ENCODE measurements around the gene ZNF467. TPM values are rescaled to one million over a fixed set of nuclear protein-coding genes. Genes with fewer than 3 reads are reported as not detected.

Gene ZNF467
- total RNA-seq, 2 donors from 2014 or later = 0.42 TPM; not detected in 1

DNA sequence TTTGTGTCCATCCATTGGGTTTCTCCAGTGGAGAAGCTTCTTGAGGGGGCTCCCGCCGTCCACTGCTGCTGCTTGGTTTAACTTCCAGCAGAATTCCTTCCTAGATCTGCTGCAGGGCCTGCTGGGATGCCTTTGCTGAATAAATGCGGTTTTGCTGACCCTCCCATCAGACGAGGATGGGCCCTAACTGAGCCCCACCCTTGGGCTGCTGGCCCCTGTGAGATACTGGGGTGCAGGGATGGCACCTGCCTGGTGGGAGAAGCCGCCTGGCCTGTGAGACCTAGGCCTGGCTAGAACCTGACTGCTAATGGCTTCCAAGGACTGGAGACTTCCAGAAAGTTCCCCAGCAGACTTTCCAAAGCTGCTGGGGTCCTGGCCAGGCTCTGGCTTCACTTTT, 43.8 kb downstream of the ZNF467 start:
- no peaks in the 10 kb centered on the region for H3K4me1 Mint-ChIP-seq
- H3K27ac Mint-ChIP-seq = no peak overlapping the region
- no peak overlapping the region for H3K4me3 Mint-ChIP-seq
- H3K9me3 Mint-ChIP-seq = no peaks in the 10 kb centered on the region
- no peaks in the 10 kb centered on the region for H3K27me3 Mint-ChIP-seq
- no peak for ATAC-seq (replicated peaks)
- peaks cover 61% of the 10 kb centered on the region for H3K36me3 Mint-ChIP-seq (ENCODE audit: low read depth)

- H3K27me3 Mint-ChIP-seq = no peaks in the 10 kb centered on the region
- H3K4me1 Mint-ChIP-seq = no peaks in the 10 kb centered on the region
- no peak for ATAC-seq (replicated peaks)
- H3K4me3 Mint-ChIP-seq = no peak overlapping the region
- no peaks in the 10 kb centered on the region for H3K9me3 Mint-ChIP-seq
- peaks cover 63% of the 10 kb centered on the region for H3K36me3 Mint-ChIP-seq (ENCODE audit: low read depth)
- no peak overlapping the region for H3K27ac Mint-ChIP-seq
Observed at GRCh38 chr7:149728491-149729375, 44.7 kb downstream of the ZNF467 start.

- H3K36me3 Mint-ChIP-seq (ENCODE audit: low read depth) = peaks cover 71% of the 10 kb centered on the region
- no peak for ATAC-seq (replicated peaks)
- H3K27ac Mint-ChIP-seq = no peak overlapping the region
- H3K27me3 Mint-ChIP-seq = no peaks in the 10 kb centered on the region
- no peak overlapping the region for H3K4me3 Mint-ChIP-seq
- no peaks in the 10 kb centered on the region for H3K9me3 Mint-ChIP-seq
- H3K4me1 Mint-ChIP-seq = no peaks in the 10 kb centered on the region
Observed at GRCh38 chr7:149727899-149728476, 45.4 kb downstream of the ZNF467 start.

DNA sequence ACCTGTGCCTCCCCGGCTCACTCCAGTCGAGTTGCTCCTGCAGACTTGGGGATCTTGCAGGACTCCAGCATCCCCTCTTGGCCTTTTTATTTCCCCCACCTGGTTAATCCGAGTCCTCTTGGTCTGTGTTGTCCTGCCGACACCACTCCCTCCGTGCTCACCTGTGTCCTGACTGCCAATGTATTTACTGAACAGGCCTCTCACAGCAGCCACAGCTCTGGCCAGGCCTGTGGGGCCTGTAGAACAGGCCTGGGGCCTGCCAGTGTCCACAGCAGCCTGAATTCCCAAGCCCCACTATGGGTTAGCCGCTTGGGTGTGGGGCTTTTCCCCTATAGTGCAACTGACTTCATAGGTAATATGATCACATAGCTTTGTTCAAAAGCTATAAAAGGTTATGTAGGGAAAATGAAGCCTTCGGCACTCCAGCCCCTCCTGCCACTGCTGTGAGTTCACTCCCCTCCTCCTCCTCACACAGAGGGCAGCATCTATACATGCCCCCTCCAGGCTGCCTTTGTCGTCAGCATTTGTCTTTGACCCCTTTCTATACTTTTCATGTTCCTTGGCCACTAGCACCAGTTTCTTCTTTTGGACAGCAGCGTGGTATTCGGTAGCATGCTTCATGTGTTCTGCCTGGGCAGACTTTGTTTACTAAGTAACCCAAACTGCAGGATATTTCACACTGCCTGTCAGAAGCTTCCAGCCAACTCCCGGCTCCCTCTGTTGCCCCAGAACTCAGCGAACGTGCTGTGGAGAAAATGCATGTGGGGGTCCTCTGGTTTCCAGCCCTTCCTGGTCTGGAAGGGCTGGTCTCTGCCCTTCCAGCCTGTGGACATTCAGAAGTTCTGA, 46.1 kb downstream of the ZNF467 start:
- ATAC-seq (replicated peaks) = no peak
- Mint-ChIP-seq H3K4me1 (no peaks in the 10 kb centered on the region), H3K36me3 (ENCODE audit: low read depth) (peaks cover 68% of the 10 kb centered on the region), H3K27ac (peak overlapping the region; percentile 42), H3K9me3 (no peaks in the 10 kb centered on the region), H3K4me3 (no peak overlapping the region), H3K27me3 (no peaks in the 10 kb centered on the region)

DNA sequence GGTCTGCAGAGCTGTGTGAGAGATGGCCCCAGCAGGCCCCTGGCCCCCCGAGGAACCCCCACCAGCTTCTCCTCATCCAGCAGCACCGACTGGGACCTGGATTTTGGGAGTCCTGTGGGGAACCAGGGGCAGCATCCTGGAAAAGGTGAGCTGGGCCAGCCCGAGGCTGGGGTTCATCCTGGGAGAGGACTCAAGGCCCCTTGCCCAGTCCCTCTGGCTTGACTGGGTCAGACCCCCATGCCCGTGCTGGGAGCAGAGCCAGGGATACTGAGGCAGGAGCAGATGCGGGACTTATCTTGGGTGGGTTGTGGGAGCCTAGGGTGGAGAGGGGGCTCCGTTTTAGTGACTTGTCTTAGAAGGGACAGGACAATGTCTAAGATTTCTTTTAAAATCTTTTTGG, 47.5 kb downstream of the ZNF467 start:
- H3K27ac Mint-ChIP-seq = no peak overlapping the region

DNA sequence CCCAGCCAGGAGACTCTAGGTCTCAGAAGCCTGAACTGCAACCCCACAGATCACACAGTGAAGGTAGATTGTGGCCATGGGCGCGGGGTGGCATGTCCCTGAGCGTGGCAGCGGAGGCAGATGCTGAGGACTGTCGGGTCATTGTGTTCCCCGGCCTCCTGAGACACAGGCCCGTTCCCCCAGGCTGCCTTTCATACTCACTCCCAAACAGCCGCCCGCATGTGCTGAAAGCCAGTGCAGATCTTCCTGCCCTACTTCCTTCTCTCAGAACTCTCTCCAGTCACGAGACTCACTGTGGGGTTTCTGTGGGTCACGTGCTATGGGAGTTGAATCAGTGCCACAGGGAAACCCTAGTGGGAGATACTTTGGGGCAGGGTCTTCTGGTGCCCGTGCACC, 48.0 kb downstream of the ZNF467 start:
- no peak overlapping the region for H3K27ac Mint-ChIP-seq
- no peaks in the 10 kb centered on the region for H3K9me3 Mint-ChIP-seq
- peaks cover 64% of the 10 kb centered on the region for H3K36me3 Mint-ChIP-seq (ENCODE audit: low read depth)
- no peak overlapping the region for H3K4me3 Mint-ChIP-seq
- no peaks in the 10 kb centered on the region for H3K4me1 Mint-ChIP-seq
- H3K27me3 Mint-ChIP-seq = no peaks in the 10 kb centered on the region
- no peak for ATAC-seq (replicated peaks)

More for the DNA sequence above, 47.5 kb downstream of the ZNF467 start:
- no peaks in the 10 kb centered on the region for H3K4me1 Mint-ChIP-seq
- H3K9me3 Mint-ChIP-seq = no peaks in the 10 kb centered on the region
- H3K4me3 Mint-ChIP-seq = no peak overlapping the region
- ATAC-seq (replicated peaks) = no peak
- peaks cover 65% of the 10 kb centered on the region for H3K36me3 Mint-ChIP-seq (ENCODE audit: low read depth)
- no peaks in the 10 kb centered on the region for H3K27me3 Mint-ChIP-seq

- no peaks in the 10 kb centered on the region for H3K27me3 Mint-ChIP-seq
- no peaks in the 10 kb centered on the region for H3K4me1 Mint-ChIP-seq
- H3K4me3 Mint-ChIP-seq = no peak overlapping the region
- peaks cover 68% of the 10 kb centered on the region for H3K36me3 Mint-ChIP-seq (ENCODE audit: low read depth)
- no peak overlapping the region for H3K27ac Mint-ChIP-seq
- no peaks in the 10 kb centered on the region for H3K9me3 Mint-ChIP-seq
- ATAC-seq (replicated peaks) = no peak
Observed at GRCh38 chr7:149724661-149725425, 48.5 kb downstream of the ZNF467 start.

GRCh38 chr7:149723795-149724495, 49.4 kb downstream of the ZNF467 start:
- Mint-ChIP-seq H3K27me3 (no peaks in the 10 kb centered on the region), H3K4me1 (no peaks in the 10 kb centered on the region), H3K9me3 (no peaks in the 10 kb centered on the region), H3K4me3 (no peak overlapping the region), H3K36me3 (ENCODE audit: low read depth) (peaks cover 73% of the 10 kb centered on the region), H3K27ac (no peak overlapping the region)
- ATAC-seq (replicated peaks) = no peak

DNA sequence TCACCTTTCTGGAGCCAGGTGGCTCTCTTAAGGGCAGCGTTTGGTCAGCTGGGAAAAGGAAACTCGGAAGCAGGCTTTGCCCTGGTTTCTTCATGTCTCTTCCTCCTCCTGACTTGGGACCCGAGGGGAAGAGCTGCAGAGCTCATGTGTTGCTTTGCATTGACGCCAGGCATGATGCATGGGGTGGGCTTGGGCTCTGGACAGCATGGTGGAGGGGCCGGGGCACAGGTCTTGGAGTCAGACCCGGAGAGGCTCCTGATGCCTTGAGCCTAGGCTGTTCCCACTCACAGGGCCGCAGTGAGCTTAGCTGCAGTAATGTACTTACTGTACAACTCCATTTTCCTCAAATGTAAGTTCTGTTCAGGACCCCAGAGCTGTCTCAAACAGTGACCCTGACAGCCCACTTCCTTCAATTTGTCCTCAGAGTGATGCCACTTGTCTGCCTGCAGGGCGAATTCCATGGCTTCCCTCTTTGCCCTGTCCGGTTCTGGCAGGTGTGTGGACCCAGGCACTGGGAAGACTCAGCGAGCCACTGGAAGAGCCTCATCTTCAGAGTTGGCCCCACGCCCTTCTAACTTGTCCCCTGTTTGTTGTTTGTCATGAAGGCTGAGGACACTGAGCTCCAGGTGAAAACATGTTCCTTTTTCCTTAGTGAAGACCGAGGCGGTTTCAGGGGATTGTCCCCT, 50.2 kb downstream of the ZNF467 start:
- no peak for ATAC-seq (replicated peaks)
- Mint-ChIP-seq H3K4me1 (no peaks in the 10 kb centered on the region), H3K27me3 (no peaks in the 10 kb centered on the region), H3K27ac (no peak overlapping the region), H3K9me3 (no peaks in the 10 kb centered on the region), H3K36me3 (ENCODE audit: low read depth) (peaks cover 71% of the 10 kb centered on the region), H3K4me3 (no peak overlapping the region)

GRCh38 chr7:149722356-149722957, 50.9 kb downstream of the ZNF467 start:
- Mint-ChIP-seq H3K27ac (no peak overlapping the region), H3K36me3 (ENCODE audit: low read depth) (peaks cover 63% of the 10 kb centered on the region), H3K4me1 (no peaks in the 10 kb centered on the region), H3K4me3 (no peak overlapping the region), H3K9me3 (no peaks in the 10 kb centered on the region), H3K27me3 (no peaks in the 10 kb centered on the region)
- ATAC-seq (replicated peaks) = no peak

- Mint-ChIP-seq H3K27ac (no peak overlapping the region), H3K9me3 (no peaks in the 10 kb centered on the region)
Observed at GRCh38 chr7:149721084-149721601, 52.2 kb downstream of the ZNF467 start.

GRCh38 chr7:149720372-149721083, 52.9 kb downstream of the ZNF467 start:
- Mint-ChIP-seq H3K4me1 (peaks cover 12% of the 10 kb centered on the region), H3K9me3 (no peaks in the 10 kb centered on the region), H3K27ac (no peak overlapping the region), H3K4me3 (no peak overlapping the region), H3K27me3 (no peaks in the 10 kb centered on the region), H3K36me3 (ENCODE audit: low read depth) (peaks cover 44% of the 10 kb centered on the region)
- ATAC-seq (replicated peaks) = no peak

More at GRCh38 chr7:149721084-149721601, 52.2 kb downstream of the ZNF467 start:
- Mint-ChIP-seq H3K27me3 (no peaks in the 10 kb centered on the region), H3K4me1 (peaks cover 6% of the 10 kb centered on the region), H3K4me3 (no peak overlapping the region), H3K36me3 (ENCODE audit: low read depth) (peaks cover 51% of the 10 kb centered on the region)
- ATAC-seq (replicated peaks) = peak; percentile 19

All from activated T-helper 17 cell treated with anti-CD3 and anti-CD28 coated beads, Interleukin-2, amount 50 U/mL, for 72 hours (primary cell).